GM12891 (cell line): Measurements from ENCODE around the gene EMC6.

ENCODE experiments used
- DNase-seq: peaks from one replicate; pipeline ENCODE4 v3.0.0; 2011; ENCODE audit warnings: low spot score; ENCODE audit not compliant: insufficient read length
- FAIRE-seq: peaks from 2 replicates; lab custom pipeline; 2011; peaks lifted over from hg19 to GRCh38; lab: Jason Lieb, UNC
- PAX5 ChIP-seq: IDR thresholded peaks from 2 replicates; pipeline ENCODE4 v1.6.1; 2011; ENCODE audit warnings: low read length, moderate library complexity, mild to moderate bottlenecking; ENCODE audit not compliant: insufficient read depth, severe bottlenecking
- POLR2A ChIP-seq: IDR thresholded peaks from 2 replicates; pipeline ENCODE4 v1.6.1; 2011; ENCODE audit warnings: low read depth, low read length, control low read depth
- POLR2AphosphoS5 ChIP-seq: IDR thresholded peaks from 2 replicates; pipeline ENCODE4 v1.6.1; 2011; ENCODE audit warnings: low read depth, low read length, control low read depth
- POU2F2 ChIP-seq: IDR thresholded peaks from 2 replicates; pipeline ENCODE4 v1.6.1; 2011; ENCODE audit warnings: low read depth, mild to moderate bottlenecking, control low read depth, low read length, moderate library complexity
- SPI1 ChIP-seq: IDR thresholded peaks from 2 replicates; pipeline ENCODE4 v1.6.1; 2011; ENCODE audit warnings: low read depth, low read length, control low read depth
- TAF1 ChIP-seq: IDR thresholded peaks from 2 replicates; pipeline ENCODE4 v1.6.1; 2011; ENCODE audit warnings: low read depth, low read length, control low read depth

The EMC6 gene

GRCh38 chr17:3636154-3636907 lies 32.3 kb upstream of the EMC6 start, which contains the start of the genes CTNS and SHPK:
Gene CTNS, plus strand, starts transcription at chr17:3636760. Its CDS starts 3,447 bp downstream, at chr17:3640207.
Gene SHPK, minus strand, starts transcription at chr17:3636250. Its CDS starts 31 bp downstream, at chr17:3636219.
- TF ChIP-seq PAX5 (no peak), POLR2A (peak; percentile 74), POLR2AphosphoS5 (no peak), TAF1 (peak; percentile 70; the same call in 1 of the 2 replicates)
- FAIRE-seq, result peak; percentile 94
- peak; percentile 100 for DNase-seq

- FAIRE-seq (no peak), DNase-seq (no peak)
- no peak for TF ChIP-seq SPI1
- TF ChIP-seq TAF1, result no peak
- TF ChIP-seq POLR2AphosphoS5, result no peak
- no peak for TF ChIP-seq POU2F2
- TF ChIP-seq PAX5, result no peak
- TF ChIP-seq POLR2A, result no peak
These were observed 31.7 kb upstream of the EMC6 start for GRCh38 chr17:3636908-3637373.

GRCh38 chr17:3639981-3640596 lies 28.5 kb upstream of the EMC6 start:
- no peak for TF ChIP-seq TAF1
- TF ChIP-seq SPI1, result 0 out of 2 replicates have a peak, but pooled peaks have one; percentile 28
- FAIRE-seq, result peak; percentile 26
- DNase-seq, result no peak

GRCh38 chr17:3641014-3641413 lies 27.6 kb upstream of the EMC6 start:
- no peak for TF ChIP-seq POLR2A
- no peak for TF ChIP-seq TAF1
- no peak for TF ChIP-seq POLR2AphosphoS5
- TF ChIP-seq SPI1, result no peak
- TF ChIP-seq PAX5, result no peak
- TF ChIP-seq POU2F2, result no peak
- DNase-seq, result no peak
- no peak for FAIRE-seq

- FAIRE-seq, result no peak
- DNase-seq, result no peak
These were observed 26.7 kb upstream of the EMC6 start for GRCh38 chr17:3641717-3642486.

GRCh38 chr17:3643889-3644349 lies 24.7 kb upstream of the EMC6 start:
- FAIRE-seq, result no peak

More at GRCh38 chr17:3641717-3642486, 26.7 kb upstream of the EMC6 start:
- TF ChIP-seq POLR2A (no peak), PAX5 (no peak), POLR2AphosphoS5 (no peak), TAF1 (no peak), POU2F2 (no peak), SPI1 (no peak)

GRCh38 chr17:3645310-3645709 lies 23.3 kb upstream of the EMC6 start:
- DNase-seq (no peak), FAIRE-seq (peak; percentile 78)
- TF ChIP-seq SPI1 (peak; percentile 61), POLR2A (no peak)

More at GRCh38 chr17:3643889-3644349, 24.7 kb upstream of the EMC6 start:
- TF ChIP-seq POLR2A (no peak), SPI1 (no peak), POLR2AphosphoS5 (no peak), PAX5 (no peak), POU2F2 (no peak), TAF1 (no peak)
- DNase-seq, result no peak

- TF ChIP-seq TAF1 (no peak), POLR2A (no peak), PAX5 (no peak), POU2F2 (no peak), SPI1 (no peak), POLR2AphosphoS5 (no peak)
- no peak for FAIRE-seq
- DNase-seq, result no peak
These were observed 21.4 kb upstream of the EMC6 start for GRCh38 chr17:3647251-3647650.

GRCh38 chr17:3647769-3648555 lies 20.6 kb upstream of the EMC6 start:
- FAIRE-seq (peak; percentile 41), DNase-seq (no peak)
- TF ChIP-seq POU2F2 (no peak), SPI1 (no peak), POLR2AphosphoS5 (no peak), TAF1 (no peak), PAX5 (no peak), POLR2A (no peak)
